Vagina (tissue), 2 donors: ENCODE results near the gene NT5DC1. TPM values are rescaled to one million over a fixed set of nuclear protein-coding genes. Genes with fewer than 3 reads are reported as not detected.

Experiments
- DNase-seq, 2 donors: peaks; one replicate each; pipeline ENCODE4 v3.0.0-alpha.2; 2017; ENCODE audit errors: extremely low spot score in 2 of 2
- H3K27ac ChIP-seq: fragments of 200-600 bp; sonication (generic); one replicate; pipeline ENCODE4 v1.5.1; 2019
- H3K27me3 ChIP-seq: fragments of 200-600 bp; sonication (generic); one replicate; pipeline ENCODE4 v1.5.1; 2019
- H3K36me3 ChIP-seq, 2 donors: fragments of 200-600 bp; sonication (generic); one replicate each; pipeline ENCODE4 v1.5.1; 2017 to 2019
- H3K4me1 ChIP-seq: fragments of 200-600 bp; sonication (generic); one replicate; pipeline ENCODE4 v1.5.1; 2019
- H3K4me3 ChIP-seq, 2 donors: fragments of 200-600 bp; sonication (generic); 1 replicate in 1 of 2; 2 replicates in 1 of 2; pipeline ENCODE4 v1.5.1; 2016 to 2019
- H3K9me3 ChIP-seq: fragments of 200-600 bp; sonication (generic); one replicate; pipeline ENCODE4 v1.5.1; 2019
- POLR2A ChIP-seq, 2 donors: fragments of 450-650 bp; IDR thresholded peaks; one replicate each; pipeline ENCODE4 v1.6.1; 2017; ENCODE audit warnings: antibody characterized with exemption in 2 of 2, mild to moderate bottlenecking in 2 of 2, moderate library complexity in 2 of 2
- POLR2AphosphoS5 ChIP-seq, 2 donors: sonication (generic); formaldehyde crosslinking; IDR thresholded peaks; one replicate each; pipeline ENCODE4 v1.9.0; 2017; ENCODE audit warnings: antibody characterized with exemption in 2 of 2, mild to moderate bottlenecking in 2 of 2, low read depth in 1 of 2; ENCODE audit not compliant: insufficient read depth in 1 of 2
- intact Hi-C: fragments of 100-400 bp; cut with DNase I; formaldehyde crosslinking; loops from one replicate; pipeline ENCODE4 v1.15.1; 2023
- total RNA-seq: library from RNA; depleted of rRNA; stranded (reverse); fragments of >200 nt; gene quantifications from one replicate; pipeline ENCODE4 v1.2.3, GENCODE V29; 2016
- TF ChIP-seq, protein P1 (sequence below), 3 experiments: fragments of 450-650 bp in 2 of 3; fragments of 200-600 bp in 1 of 3; sonication (generic) in 1 of 3; IDR thresholded peaks; one replicate each; pipeline ENCODE4 v1.5.1; 2017 to 2019; ENCODE audit warnings: antibody characterized with exemption in 3 of 3, mild to moderate bottlenecking in 2 of 3, moderate library complexity in 2 of 3

Gene NT5DC1
- total RNA-seq, 1 donor from 2014 or later = 6.1 TPM

DNA sequence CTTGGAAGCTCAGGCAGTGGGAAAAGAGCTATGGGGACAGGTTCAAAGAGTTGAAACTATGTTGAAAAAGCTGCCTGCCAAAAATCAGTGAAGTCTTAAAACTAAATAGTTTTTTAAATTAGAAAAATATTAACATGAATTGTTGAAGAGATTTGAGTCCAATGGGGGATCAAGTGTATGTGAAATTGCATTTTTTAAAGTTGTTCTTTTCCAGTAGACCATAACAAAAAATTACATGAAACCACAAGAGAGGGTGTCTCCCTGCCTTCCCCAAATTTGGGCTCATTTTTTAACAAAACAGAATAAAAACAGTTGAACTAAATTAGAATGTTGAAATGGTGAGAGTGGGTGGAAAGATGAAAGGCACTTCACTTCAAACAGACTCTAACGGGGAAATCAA lies 56.7 kb downstream of the NT5DC1 start:
- intact Hi-C loops = no loop called here
- Histone ChIP-seq H3K4me1 (no peaks in the 10 kb centered on the region), H3K9me3 (no peaks in the 10 kb centered on the region), H3K27ac (no peak overlapping the region), H3K27me3 (no peaks in the 10 kb centered on the region), H3K36me3 (no peaks in the 10 kb centered on the region), H3K4me3 (no peak overlapping the region)
- TF ChIP-seq, protein P1, sequence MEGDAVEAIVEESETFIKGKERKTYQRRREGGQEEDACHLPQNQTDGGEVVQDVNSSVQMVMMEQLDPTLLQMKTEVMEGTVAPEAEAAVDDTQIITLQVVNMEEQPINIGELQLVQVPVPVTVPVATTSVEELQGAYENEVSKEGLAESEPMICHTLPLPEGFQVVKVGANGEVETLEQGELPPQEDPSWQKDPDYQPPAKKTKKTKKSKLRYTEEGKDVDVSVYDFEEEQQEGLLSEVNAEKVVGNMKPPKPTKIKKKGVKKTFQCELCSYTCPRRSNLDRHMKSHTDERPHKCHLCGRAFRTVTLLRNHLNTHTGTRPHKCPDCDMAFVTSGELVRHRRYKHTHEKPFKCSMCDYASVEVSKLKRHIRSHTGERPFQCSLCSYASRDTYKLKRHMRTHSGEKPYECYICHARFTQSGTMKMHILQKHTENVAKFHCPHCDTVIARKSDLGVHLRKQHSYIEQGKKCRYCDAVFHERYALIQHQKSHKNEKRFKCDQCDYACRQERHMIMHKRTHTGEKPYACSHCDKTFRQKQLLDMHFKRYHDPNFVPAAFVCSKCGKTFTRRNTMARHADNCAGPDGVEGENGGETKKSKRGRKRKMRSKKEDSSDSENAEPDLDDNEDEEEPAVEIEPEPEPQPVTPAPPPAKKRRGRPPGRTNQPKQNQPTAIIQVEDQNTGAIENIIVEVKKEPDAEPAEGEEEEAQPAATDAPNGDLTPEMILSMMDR (IDR thresholded peaks at IDR 0.05) = no peak
- TF ChIP-seq POLR2AphosphoS5 (IDR thresholded peaks at IDR 0.05; ENCODE audit: insufficient read depth in 1 of 2, low read depth in 1 of 2) (no peak), POLR2A (IDR thresholded peaks at IDR 0.05) (no peak)
- DNase-seq = no peak

DNA sequence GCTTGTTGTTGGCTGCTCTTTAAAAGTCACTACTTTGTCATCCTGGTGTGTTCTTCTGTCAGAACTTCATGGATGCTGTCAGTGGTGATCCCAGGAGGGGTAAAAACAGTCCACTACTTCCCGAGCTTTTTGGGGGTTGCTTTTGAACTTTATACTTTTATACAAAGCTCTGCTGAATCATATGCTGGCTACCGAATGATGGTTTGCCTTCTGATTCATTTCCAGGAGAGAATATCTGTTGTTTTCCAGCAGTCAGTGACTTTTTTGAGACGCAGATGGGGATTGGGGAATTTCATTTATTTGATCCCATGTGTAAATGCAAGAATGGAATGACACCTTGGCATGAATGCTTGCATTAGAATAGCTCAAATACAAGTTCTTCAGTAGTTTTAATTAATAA lies 58.0 kb downstream of the NT5DC1 start:
- H3K27me3 ChIP-seq = no peaks in the 10 kb centered on the region
- no peaks in the 10 kb centered on the region for H3K9me3 ChIP-seq
- DNase-seq = no peak
- no peak overlapping the region for H3K4me3 ChIP-seq
- H3K27ac ChIP-seq = no peak overlapping the region
- intact Hi-C loops = no loop called here
- no peaks in the 10 kb centered on the region for H3K36me3 ChIP-seq
- no peaks in the 10 kb centered on the region for H3K4me1 ChIP-seq
- TF ChIP-seq, protein P1 (IDR thresholded peaks at IDR 0.05) = no peak
- TF ChIP-seq POLR2AphosphoS5 (IDR thresholded peaks at IDR 0.05; ENCODE audit: insufficient read depth in 1 of 2, low read depth in 1 of 2) = no peak

DNA sequence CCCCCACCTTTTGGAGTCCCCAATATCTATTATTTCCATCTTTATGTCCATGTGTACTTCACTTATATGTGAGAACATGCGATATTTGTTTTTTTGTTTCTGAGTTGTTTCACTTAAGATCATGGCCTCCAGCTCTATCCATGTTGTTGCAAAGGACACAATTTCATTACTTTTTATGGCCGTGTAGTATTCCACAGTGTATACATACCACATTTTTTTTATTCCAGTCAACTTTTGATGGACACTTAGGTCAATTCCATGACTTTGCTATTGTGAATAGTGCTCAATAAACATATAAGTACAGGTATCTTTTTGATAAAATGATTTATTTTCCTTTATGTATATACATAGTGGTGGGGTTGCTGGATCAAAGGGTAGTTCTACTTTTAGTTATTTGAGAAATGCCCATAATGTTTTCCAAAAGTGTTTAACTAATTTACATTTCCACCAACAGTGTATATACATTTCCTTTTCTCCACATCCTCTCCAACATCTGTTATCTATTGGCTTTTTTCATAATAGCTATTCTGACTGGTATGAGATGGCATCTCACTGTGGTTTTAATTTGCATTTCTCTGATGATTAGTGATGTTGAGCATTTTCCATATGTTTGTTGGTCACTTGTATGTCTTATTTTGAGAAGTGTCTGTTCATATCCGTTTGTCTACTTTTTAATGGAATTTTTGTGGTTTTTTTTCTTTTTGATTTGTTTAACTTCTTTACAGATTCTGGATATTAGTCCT lies 59.3 kb downstream of the NT5DC1 start:
- TF ChIP-seq, protein P1 (IDR thresholded peaks at IDR 0.05) = no peak
- no peak for TF ChIP-seq POLR2A (IDR thresholded peaks at IDR 0.05)
- Histone ChIP-seq H3K4me1 (no peaks in the 10 kb centered on the region), H3K27me3 (no peaks in the 10 kb centered on the region), H3K36me3 (no peaks in the 10 kb centered on the region), H3K9me3 (no peaks in the 10 kb centered on the region), H3K4me3 (no peak overlapping the region), H3K27ac (no peak overlapping the region)
- no peak for DNase-seq
- intact Hi-C loops = no loop called here

DNA sequence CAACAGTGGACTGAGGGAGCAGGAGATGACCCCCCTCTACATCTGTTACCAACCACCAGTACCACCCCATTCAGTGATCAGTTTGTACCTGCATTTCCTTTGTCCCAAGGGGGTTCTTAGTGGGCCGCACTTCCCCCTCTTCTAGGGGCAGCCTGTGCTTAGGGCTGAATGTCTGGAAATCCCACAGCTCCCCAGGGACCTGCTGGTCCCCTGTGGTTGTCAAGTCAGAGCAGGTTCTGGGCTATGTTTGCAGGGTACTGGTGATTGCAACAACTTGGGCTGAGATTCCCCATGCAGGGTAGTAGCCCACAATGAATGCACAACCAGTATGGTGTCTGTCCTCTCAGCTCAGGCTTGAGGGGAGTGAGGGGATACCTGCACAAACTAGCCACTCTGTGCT lies 64.9 kb downstream of the NT5DC1 start:
- H3K9me3 ChIP-seq = no peaks in the 10 kb centered on the region
- H3K4me1 ChIP-seq = no peaks in the 10 kb centered on the region
- intact Hi-C loops = no loop called here
- H3K36me3 ChIP-seq = peaks cover 0 to 4% of the 10 kb centered on the region in 2 donors
- H3K4me3 ChIP-seq = no peak overlapping the region
- no peak overlapping the region for H3K27ac ChIP-seq
- H3K27me3 ChIP-seq = no peaks in the 10 kb centered on the region
- TF ChIP-seq POLR2A (IDR thresholded peaks at IDR 0.05) (no peak), POLR2AphosphoS5 (IDR thresholded peaks at IDR 0.05; ENCODE audit: insufficient read depth in 1 of 2, low read depth in 1 of 2) (no peak)
- TF ChIP-seq, protein P1 (IDR thresholded peaks at IDR 0.05) = no peak
- DNase-seq = no peak

DNA sequence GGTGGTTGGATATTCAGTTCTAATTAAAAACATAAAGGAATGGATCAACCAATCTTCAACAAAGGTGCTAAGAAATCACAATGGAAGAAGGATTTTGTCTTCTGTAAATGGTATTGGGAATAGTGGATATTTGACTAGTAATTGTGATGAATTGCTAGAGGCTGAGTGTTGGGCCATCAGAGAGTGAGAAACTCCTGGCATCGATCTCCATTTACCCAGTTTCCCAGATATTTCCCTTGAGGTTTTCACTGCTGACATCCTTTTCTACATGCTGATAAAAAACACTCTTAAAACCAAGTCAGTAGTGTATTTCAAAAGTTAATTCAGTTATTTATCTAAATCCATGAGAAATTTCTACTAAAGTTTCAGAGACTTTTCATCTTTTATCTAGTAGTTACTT lies 65.7 kb downstream of the NT5DC1 start:
- no peak overlapping the region for H3K27ac ChIP-seq
- H3K36me3 ChIP-seq = peaks cover 0 to 4% of the 10 kb centered on the region in 2 donors
- H3K4me3 ChIP-seq = no peak overlapping the region
- intact Hi-C loops = no loop called here
- TF ChIP-seq, protein P1 (IDR thresholded peaks at IDR 0.05) = no peak
- TF ChIP-seq POLR2A (IDR thresholded peaks at IDR 0.05) (no peak), POLR2AphosphoS5 (IDR thresholded peaks at IDR 0.05; ENCODE audit: insufficient read depth in 1 of 2, low read depth in 1 of 2) (no peak)
- H3K4me1 ChIP-seq = no peaks in the 10 kb centered on the region
- H3K27me3 ChIP-seq = no peaks in the 10 kb centered on the region
- no peaks in the 10 kb centered on the region for H3K9me3 ChIP-seq
- no peak for DNase-seq
